Measurements from ENCODE around the gene GANC.
"Not testable (repeated sequence)": the region's sequence is repeated elsewhere in the genome, so short reads cannot be mapped to it uniquely, and the experiment has no call there.

The GANC gene

DNA sequence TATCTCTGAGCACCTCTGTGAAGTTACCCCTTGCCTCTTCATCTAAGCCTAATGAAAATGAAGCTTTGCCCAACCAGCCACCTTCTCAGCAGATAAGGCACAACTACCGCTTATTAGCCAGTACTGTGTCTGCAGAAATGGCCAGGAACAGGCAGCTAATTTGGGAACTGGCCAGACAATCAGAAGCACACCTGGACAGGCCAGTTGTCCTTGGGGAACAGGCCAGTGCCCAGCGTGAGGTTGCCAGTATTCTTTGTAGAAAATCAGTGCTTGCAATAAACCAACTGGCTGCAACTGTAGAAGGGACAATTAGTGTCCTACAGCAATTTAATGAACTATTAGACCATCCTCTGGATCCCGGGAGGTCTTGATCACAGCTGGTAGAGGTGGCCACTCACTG lies 10.7 kb downstream of the GANC start:
- no peak for DNase-seq

DNA sequence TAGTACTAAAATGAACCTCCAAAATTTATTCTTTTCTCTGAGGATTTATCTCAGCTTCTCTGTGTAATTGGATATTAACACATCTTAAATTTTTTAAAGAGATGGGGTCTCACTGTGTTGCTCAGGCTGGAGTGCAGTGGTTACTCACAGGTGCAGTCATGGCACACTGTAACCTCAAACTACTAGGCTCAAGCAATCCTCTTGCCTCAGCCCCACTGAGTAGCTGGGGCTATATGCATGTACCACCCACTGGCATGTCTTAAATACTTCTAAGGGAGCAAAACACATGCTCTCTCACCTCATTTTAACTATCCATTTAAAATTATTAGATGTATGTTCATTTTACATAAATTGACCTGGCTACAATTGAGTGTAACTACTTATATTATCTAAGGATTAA lies 11.6 kb downstream of the GANC start:
- no peak for DNase-seq

DNA sequence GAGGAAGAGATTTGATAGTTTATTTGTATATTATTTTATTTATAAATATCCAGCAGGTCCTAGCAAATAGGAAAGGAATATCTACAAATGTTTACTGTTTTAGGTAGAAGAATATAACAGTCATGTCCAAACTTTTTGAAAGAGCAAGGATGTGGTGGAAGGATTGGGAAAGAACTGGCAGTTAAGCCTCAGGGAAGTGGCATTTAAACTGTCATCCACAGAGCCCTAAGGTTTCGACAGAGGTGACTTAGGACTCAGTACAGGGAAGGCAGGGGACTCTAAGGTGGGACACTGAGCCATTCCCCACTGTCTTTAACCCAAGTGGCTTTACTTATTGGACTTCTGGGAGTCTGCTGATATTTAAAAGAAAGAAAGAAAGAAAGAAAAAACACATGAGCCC lies 12.0 kb downstream of the GANC start:
- DNase-seq, result no peak

DNA sequence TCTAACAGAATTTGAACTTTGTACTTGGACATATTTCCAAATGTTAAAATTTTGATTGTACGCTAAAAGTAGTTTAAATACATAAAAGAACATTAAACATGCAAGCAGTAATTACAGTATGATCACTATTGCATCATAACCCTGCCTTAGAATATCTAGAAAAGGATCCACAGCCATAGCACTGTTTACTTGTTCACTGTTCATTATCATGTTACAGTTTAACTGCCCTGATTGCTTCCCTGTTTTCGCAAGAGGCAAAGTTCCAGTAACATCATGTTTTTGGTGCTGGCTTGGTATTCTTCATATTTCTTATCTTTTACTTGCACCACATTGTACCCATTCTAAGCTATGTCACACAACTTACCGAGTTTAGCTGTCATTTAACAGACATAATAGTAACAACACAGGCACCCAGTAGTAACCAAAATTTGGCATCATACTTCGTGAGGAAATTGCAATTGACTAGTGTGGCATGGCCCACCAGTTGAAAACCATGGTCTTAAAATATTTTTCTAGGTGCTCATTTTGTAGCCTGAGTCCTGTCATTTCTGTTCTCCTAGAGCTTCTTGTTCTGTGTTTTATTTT lies 13.5 kb downstream of the GANC start:
- DNase-seq, result no peak

DNA sequence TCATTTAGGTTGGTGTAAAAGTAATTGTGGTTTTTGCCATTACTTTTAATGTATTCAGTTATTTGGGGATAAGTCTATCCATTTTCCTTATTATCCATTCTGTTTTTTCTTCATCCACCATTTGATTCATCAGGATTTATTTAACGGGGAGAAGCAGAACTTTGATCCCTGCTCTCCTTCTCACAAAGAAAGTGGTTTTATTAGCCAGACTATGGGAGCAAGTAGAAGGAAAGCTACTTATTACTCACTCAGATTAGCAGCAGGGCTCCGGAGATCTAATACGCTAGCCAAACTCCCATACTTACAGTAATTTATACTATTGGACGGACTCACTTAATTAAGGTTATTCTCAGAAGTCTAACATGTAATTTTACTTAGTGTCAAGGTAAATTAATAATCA lies 14.9 kb downstream of the GANC start:
- no peak for DNase-seq

DNA sequence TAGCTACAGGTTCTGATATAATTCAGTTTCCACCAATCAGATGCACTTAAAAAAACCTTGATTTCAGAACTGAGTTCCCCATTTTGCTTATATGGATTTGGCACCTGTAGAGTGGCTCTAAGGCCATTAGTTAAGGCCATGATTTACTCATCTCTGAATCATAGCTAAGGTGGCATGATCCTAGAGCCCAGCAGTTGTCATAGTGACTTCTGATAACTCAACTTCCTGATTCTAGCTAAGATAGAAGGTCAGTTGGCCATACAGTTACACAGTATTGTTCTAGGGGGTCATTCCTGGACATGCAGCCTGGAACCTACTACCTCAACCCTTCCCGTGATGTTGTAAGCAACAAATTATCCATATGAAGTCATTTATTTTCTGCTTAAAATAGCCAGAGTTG lies 16.2 kb downstream of the GANC start:
- no peak for DNase-seq

DNA sequence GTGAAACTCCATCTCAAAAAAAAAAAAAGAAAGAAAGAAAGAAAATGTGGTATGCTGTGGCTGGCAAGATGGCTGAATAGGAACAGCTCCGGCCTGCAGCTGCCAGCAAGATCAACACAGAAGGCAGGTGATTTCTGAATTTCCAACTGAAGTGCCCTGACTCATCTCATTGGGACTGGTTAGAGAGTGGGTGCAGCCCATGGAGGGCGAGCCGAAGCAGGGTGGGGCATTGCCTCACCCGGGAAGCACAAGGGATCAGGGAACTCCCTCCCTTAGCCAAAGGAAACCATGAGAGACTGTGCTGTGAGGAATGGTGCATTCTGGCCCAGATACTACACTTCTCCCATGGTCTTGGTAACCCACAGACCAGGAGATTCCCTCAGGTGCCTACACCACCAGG lies 28.0 kb downstream of the GANC start:
- DNase-seq, result not testable (repeated sequence)

DNA sequence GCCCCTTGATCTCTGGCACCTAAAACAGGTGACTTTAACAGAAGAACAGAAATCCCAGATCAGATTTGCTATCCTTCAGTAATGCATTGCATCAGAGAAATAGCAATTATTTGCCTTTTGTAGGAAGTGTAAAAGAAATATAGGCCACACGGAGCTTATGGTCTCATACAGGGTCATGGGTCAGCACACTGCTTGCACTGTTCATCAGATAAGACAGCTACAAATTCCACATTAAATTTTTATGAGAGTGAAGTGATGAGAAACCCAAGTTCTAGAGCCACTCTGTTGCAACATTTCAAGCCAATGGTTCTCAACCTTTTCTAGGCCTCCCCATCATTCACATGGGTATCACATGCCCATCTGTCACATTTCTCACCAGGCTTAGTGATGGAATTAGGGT lies 33.7 kb downstream of the GANC start:
- no peak for DNase-seq

DNA sequence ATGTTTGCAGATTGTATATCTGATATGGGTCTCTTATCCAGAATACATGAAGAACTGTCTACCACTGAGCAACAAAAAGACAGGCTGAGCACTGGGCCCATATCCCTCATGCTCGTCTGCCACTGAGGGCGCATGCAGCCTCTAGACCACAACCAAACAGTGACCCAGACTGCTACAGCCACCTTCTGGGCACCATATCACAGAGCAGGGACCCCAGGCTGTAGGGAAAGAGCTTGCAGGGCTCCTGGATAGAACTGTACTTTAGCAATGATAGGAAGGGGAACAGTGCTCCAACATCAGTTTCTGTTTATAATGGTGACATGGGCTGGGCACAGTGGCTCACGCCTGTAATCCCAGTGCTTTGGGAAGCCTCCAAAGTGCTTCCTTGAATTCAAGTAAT lies 40.5 kb downstream of the GANC start:
- DNase-seq, result no peak

DNA sequence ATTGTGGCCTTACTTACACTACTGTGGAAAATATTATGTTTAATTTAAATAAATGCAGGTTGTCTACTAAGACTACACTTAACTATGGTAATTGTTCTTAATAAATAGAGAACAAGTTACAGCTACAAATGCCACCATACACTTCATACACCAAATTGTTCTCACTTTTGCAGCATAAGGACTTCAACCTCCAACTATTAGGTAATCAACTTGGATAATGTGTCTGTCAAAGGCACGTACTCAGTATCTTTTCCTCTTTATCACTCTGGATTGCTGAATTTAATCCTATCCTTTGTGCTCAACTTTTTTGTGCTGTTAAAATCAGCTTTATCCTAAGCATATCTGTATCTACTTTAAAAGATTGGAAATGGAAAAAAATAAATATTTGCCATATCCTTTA lies 41.8 kb downstream of the GANC start:
- DNase-seq, result no peak

DNA sequence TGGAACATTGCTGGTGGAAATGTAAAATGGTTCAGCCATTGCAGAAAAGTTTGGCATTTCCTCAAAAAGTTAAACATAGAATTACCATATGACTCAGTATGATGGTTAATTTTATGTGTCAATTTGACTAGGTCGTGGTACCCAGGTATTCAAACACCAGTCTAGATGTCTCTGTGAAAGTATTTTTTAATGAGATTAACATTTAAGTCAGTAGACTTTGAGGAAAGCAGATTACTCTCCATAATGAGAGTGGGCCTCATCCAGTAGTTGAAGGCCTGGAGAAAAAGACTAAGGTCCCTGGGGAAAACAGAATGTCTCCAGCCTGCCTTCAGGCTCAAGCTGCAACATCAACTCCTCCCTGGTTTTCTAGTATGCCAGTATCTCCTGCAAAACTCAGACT lies 42.5 kb downstream of the GANC start:
- no peak for DNase-seq

DNA sequence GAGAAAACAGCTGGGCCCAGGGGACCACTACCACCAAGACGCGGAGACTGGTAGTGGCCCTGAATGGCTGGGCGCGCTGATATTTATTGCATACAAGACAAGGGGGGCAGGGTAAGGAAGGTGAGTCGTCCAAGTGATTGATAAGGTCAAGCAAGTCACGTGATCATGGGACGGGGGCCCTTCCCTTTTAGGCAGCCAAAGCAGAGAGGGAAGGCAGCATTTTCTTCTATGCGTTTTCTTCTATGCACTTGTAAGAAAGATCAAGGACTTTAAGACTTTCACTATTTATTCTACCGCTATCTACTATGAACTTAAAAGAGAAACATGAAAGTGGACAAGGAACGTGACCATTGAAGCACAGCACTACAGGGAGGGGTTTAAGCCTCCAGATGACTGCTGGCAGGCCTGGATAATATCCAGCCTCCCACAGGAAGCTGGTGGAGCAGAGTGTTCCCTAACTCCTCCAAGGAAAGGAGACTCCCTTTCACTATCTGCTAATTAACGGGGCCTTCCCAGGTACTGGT lies 43.3 kb downstream of the GANC start:
- not testable (repeated sequence) for DNase-seq

DNA sequence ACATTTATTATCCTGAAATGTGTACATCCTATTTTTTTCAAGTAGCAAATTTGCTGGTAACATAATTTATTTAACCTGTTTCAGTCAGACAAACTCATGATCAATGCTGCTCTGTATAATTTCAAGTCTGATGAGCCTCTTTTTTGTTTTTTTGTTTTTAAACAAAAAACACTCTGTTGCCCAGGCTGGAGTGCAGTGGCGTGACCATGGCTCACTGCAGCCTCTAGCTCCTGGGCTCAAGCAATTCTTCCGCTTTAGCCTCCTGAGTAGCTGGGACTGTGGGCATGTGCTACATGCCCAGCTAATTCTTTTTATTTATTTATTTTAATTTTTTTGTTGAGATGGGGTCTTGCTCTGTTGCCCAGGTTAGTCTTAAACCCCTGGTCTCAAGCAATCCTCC lies 46.2 kb downstream of the GANC start:
- DNase-seq, result no peak

DNA sequence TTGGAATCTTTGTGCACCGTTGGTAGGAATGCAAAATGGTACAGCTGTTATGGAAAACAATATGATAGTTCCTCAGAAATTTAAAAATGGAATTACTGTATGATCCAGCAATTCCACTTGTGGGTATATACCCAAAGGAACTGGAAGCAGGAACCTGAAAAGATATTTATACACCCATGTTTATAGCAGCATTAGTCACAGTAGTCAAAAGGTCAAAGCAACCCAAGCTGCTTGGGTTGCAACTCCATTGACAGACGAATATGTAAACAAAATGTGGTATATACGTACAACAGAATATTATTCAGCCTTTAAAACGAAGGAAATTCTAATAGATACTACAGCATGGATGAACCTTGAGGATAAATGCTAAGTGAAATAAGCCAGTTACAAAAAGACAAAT lies 51.3 kb downstream of the GANC start:
- DNase-seq, result no peak

DNA sequence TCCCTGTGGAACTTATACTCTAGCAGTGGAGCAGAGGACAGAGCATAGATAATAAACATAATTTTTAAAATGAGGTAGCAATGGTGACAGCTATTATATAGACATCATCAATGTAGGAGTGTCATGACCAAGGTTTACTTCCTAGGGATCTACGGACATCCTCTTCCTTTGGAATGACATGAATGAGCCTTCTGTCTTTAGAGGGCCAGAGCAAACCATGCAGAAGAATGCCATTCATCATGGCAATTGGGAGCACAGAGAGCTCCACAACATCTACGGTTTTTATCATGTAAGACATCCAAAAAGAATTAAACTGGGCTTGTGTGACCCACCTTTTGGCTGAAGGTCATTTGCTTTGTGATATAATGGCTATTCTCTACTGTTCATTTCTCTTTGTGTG lies 56.2 kb downstream of the GANC start:
- no peak for DNase-seq

DNA sequence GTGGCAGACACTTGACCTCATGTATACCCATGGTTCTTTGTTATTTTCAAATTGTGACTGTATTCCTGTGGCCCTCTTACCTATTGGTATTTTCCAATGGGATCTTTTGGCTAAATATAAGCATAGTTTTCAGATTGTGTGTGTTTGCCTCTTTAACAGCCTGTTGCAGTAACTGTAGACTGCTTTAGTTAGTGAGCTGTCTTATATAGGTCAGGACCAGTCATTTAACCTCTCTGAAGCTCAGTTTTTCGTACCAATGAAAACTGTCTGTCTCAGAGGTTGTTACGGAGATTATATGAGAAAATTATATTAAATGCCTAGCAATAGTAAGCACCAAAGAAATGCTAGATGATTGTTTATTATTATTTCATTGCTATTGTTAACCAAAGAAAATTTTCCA lies 57.0 kb downstream of the GANC start:
- DNase-seq, result no peak

DNA sequence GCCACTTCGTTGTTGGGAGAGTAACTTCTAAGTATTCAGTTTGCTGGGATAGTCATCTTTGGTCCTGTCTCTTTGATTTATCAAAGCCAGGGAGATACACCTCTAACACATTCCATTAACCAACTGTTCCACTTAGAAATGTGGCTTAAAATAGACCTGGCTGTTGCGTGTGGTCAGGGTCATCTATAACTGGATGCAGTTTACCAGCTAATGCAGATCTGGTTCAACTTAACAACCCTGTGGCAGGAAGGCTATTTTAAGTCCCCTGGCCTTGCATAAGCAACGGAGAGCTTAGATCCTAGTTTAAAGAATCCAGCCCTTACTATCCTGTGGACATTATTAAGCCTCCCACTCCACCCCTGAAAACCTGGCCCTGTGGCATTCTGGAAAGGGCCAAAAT lies 58.2 kb downstream of the GANC start:
- DNase-seq, result no peak

DNA sequence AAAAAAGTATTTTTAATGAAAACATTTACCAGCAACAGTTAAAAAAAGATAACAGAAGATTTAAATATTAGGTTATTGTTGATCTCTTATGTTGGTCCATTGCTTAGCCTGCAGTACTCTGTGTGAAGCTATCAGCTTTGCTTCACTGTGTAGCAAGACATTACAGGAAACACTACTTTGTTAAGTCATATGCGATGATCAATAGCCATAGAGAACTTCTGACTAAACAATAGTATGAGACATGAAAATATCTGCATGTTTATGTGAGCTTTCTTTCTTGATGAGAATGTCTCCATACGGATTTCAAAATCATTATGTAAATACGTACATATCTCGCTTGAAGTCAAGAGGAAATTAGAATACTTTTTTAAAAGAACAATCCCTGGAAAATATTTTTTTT lies 59.3 kb downstream of the GANC start:
- no peak for DNase-seq

DNA sequence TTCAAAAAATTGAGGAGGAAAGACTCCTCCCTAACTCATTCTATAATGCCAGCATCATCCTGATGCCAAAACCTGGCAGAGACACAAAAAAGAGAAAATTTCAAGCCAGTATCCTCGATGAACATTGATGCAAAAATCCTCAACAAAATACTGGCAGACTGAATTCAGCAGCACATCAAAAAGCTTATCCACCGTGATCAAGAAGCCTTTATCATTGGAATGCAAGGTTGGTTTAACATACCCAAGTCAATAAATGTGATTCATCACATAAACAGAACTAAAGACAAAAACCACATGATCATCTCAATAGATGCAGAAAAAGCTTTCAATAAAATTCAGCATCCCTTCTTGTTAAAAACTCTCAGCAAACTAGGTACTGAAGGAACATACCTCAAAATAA lies 62.1 kb downstream of the GANC start:
- DNase-seq, result no peak

DNA sequence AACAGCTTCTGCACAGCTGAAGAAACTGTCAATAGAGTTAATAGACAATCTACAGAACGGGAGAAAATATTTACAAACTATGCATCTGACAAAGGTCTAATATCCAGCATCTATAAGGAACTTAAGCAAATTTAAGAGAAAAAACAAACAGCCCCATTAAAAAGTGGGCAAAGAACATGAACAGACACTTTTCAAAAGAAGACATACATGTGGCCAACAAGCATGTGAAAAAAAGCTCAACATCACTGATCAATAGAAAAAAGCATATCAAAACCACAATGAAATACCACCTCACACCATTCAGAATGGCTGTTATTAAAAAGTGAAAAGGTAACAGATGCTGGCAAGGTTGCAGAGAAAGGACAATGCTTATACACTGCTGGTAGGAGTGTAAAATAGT lies 63.6 kb downstream of the GANC start:
- DNase-seq, result not testable (repeated sequence)

DNA sequence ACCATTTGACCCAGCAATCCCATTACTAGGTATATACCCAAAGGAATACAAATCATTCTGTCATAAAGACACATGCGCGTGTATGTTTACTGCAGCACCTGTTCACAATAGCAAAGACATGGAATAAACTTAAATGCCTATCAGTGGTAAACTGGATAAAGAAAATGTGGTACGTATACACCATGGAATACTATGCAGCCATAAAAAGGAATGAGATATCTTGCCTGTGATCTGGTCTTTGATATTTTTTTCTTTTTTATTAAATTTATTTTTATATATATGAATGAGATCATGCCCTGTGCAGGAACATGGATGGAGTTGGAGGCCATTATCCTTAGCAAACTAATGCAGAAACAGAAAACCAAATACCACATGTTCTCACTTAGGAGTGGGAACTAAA lies 64.1 kb downstream of the GANC start:
- not testable (repeated sequence) for DNase-seq

DNA sequence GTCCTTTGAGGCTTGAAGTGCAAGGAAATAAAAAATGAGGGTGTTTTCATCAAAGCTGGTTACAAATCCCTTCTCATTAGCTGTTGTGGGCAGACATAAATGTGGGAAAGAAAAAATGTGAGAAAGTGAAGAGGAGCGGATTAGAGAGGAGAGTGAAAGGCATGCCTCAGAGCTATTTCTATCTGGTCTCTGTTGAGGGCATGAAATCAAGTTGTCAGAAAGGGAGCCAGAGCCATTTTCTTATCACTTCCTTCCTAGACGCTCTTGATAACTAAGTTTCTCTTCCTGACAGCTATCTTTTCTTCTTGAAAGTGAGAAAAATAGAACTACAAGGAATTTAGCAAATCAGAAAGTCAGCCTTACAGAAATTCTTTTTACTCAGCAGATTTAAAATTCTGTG lies 65.5 kb downstream of the GANC start:
- DNase-seq, result no peak

DNA sequence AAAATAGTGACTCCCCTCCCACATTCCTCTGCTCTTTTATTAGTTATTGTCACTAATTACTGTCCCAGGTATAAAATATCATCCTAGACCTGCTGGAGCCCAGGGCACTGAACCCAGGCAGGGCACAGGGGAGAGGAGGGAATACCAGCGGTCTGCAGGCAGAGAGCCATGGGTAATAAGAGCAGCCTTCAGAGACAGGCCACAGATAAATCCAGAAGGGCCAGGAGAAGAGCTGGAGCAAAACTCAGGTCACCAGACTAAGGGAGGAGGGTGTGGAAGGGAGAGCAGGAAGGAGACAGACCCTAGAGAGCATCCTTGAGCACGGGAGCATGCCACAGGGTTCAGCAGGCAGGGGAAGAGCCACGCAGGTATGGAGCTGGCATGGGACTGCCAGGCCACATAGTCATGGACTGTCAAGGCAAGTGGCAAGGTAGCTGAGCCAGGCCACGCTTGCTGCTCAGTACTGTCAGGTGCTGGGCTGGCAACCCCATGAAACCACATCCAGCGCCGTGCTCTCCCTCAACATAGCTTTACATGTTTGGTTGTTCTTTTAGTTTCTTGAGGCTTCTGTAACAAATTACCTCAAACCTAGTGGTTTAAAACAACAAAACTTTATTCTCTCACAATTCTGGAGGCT lies 70.7 kb downstream of the GANC start:
- no peak for DNase-seq

DNA sequence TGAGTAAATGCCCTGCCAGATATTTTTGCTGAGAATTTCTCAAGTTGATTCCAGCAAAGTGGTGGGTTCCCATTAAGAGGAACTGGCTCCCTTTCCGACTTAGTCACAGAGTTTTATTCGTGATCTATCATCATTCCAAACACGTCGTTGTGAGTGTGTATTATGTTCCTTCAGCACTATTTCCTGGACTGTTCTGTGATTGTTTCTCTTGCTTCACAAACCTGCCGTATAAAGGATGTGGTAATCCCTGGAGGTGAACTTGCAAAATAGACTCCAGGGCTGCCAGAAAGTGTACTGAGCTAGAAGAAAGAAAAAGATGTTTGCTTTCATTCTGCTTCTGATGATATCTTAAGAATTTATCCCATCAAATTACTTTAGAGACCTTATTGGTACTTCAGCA lies 71.8 kb downstream of the GANC start:
- no peak for DNase-seq

DNA sequence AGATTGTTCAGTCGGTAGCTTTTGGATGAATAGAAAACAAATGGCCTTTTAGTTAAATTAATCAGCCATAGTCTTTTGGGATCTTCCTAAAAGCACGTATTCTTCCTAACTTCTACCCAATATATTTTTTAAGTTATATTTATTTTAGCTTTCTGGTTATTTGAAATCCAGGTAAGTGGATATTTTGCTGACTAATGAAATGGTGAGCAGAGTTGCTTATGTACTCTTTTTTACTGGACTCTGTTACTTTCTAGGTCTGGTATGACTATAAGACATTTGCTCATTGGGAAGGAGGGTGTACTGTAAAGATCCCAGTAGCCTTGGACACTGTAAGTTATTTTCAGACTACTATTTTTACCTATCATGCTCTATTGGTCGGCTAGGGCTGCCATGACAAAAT lies 72.5 kb downstream of the GANC start:
- DNase-seq, result no peak
